ENCODE data around the gene SNAP91.
A peak's percentile ranks its signal among the peaks of the same experiment; 100 is the strongest.

The SNAP91 gene

GRCh38 chr6:83709748-83710050 is 798 bp upstream of the SNAP91 start:
- Histone ChIP-seq H2BK15ac (replicated peaks; ENCODE audit: low read depth) (no peak overlapping the region), H2BK5ac (ENCODE audit: low read length) (no peak overlapping the region), H3K79me1 (ENCODE audit: low read length) (no peaks in the 10 kb centered on the region), H4K8ac (ENCODE audit: low read depth, low read length) (no peak overlapping the region), H3K4ac (ENCODE audit: low read depth, low read length) (no peak overlapping the region), H3K79me2 (ENCODE audit: control insufficient read depth, insufficient read depth, low read length) (no peaks in the 10 kb centered on the region), H3K4me3 (ENCODE audit: low read length) (no peak overlapping the region), H3K27me3 (ENCODE audit: insufficient read depth, low read length, poor library complexity) (peaks cover 19% of the 10 kb centered on the region), H3K23ac (ENCODE audit: low read length) (no peak overlapping the region), H3K4me1 (ENCODE audit: control insufficient read depth, low read depth, low read length) (no peaks in the 10 kb centered on the region), H4K5ac (ENCODE audit: low read length) (no peak overlapping the region), H3K18ac (ENCODE audit: low read length) (no peak overlapping the region), H3K27ac (ENCODE audit: low read depth, low read length) (no peak overlapping the region), H2BK120ac (ENCODE audit: low read depth, low read length) (no peak overlapping the region), H2AK5ac (ENCODE audit: low read length) (no peak overlapping the region), H3K36me3 (ENCODE audit: control insufficient read depth, insufficient read depth, low read length) (no peaks in the 10 kb centered on the region), H3K56ac (ENCODE audit: low read length) (no peak overlapping the region), H3K4me2 (ENCODE audit: low read length) (no peak overlapping the region), H3K9ac (ENCODE audit: low read length) (no peak overlapping the region)
- WGBS (ENCODE audit: extremely low coverage, insufficient coverage, low lambda C conversion rate): no CpG with 5 or more reads among the region's 8 CpGs
- DNase-seq: no peak

DNA sequence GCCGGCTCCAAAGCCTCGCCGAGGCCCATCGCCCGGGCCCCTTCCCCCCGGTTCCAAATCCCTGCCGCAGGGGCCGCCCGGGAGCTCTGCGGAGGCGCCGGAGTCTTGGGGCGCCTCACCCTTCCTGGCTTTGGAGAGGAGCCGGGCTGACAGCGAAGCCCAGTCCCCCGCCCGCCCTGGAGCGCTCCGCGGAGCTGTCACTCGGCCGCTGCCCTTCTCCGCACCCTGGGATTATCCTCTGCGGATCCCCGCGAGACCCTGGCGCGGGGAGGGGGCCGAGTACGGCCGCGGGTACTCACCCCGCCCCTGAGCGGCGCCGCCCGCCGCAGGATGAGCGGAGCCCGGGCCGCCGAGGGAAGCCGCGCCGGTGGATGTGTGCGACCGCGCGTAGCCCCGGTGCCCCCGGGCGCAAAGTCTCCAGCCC is 343 bp downstream of the SNAP91 start:
- H3K36me3 ChIP-seq (ENCODE audit: control insufficient read depth, insufficient read depth, low read length): no peaks in the 10 kb centered on the region
- H3K18ac ChIP-seq (ENCODE audit: low read length): no peak overlapping the region
- H3K4ac ChIP-seq (ENCODE audit: low read depth, low read length): no peak overlapping the region
- peak overlapping the region; percentile 28 for H3K4me3 ChIP-seq (ENCODE audit: low read length)
- H3K27me3 ChIP-seq (ENCODE audit: insufficient read depth, low read length, poor library complexity): peaks cover 19% of the 10 kb centered on the region
- H3K4me2 ChIP-seq (ENCODE audit: low read length): peak overlapping the region; percentile 91
- peak overlapping the region; percentile 34 for H3K9ac ChIP-seq (ENCODE audit: low read length)
- H2AK5ac ChIP-seq (ENCODE audit: low read length): no peak overlapping the region
- no peak overlapping the region for H2BK120ac ChIP-seq (ENCODE audit: low read depth, low read length)
- no peaks in the 10 kb centered on the region for H3K79me1 ChIP-seq (ENCODE audit: low read length)
- peak; percentile 45 for DNase-seq
- H2BK15ac ChIP-seq (replicated peaks; ENCODE audit: low read depth): no peak overlapping the region
- no peak overlapping the region for H4K5ac ChIP-seq (ENCODE audit: low read length)
- WGBS (ENCODE audit: extremely low coverage, insufficient coverage, low lambda C conversion rate): no CpG with 5 or more reads among the region's 52 CpGs
- no peak overlapping the region for H2BK5ac ChIP-seq (ENCODE audit: low read length)
- no peaks in the 10 kb centered on the region for H3K4me1 ChIP-seq (ENCODE audit: control insufficient read depth, low read depth, low read length)
- H3K23ac ChIP-seq (ENCODE audit: low read length): no peak overlapping the region
- H3K27ac ChIP-seq (ENCODE audit: low read depth, low read length): no peak overlapping the region
- H3K79me2 ChIP-seq (ENCODE audit: control insufficient read depth, insufficient read depth, low read length): no peaks in the 10 kb centered on the region
- H3K56ac ChIP-seq (ENCODE audit: low read length): peak overlapping the region; percentile 67
- H4K8ac ChIP-seq (ENCODE audit: low read depth, low read length): no peak overlapping the region

DNA sequence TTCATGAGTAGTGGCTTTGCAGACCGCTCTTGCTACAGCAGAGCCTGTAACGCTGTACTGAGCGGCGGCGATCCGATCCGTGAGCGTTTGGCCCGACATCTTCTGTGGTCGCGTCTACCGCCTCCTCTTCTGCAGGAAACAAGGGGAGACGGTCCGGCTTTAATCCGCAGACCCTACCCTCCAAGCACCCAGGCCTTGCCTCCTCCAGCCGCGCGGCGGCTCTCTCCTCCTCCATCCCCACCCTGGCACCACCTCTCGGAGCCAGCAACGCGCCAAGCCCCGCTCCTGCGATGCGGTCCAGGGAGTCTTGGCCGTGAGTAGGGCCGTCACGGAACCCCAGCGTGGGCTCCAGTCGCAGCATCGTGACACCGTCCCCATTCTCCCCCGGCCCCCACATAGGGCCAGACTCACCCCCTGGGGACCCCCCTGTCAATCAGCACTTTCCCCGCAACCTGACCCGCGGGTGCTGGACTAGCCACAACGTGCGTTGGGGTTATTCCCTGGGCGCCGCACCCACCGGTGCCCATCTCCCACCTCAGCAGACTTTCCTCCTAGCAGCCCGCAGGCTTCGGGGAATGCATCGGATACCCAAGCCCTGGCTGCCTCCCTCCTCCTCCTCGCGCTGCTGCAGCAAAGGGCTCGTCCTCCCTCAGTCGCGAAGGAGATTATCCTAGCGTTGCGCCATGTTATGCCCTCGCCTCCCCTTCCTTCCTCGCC is 914 bp downstream of the SNAP91 start:
- Histone ChIP-seq H3K27ac (ENCODE audit: low read depth, low read length) (no peak overlapping the region), H3K27me3 (ENCODE audit: insufficient read depth, low read length, poor library complexity) (peaks cover 19% of the 10 kb centered on the region), H4K8ac (ENCODE audit: low read depth, low read length) (no peak overlapping the region), H3K56ac (ENCODE audit: low read length) (peak overlapping the region; percentile 67), H2AK5ac (ENCODE audit: low read length) (no peak overlapping the region), H3K4ac (ENCODE audit: low read depth, low read length) (no peak overlapping the region), H3K4me3 (ENCODE audit: low read length) (peak overlapping the region; percentile 28), H2BK15ac (replicated peaks; ENCODE audit: low read depth) (no peak overlapping the region), H3K79me1 (ENCODE audit: low read length) (no peaks in the 10 kb centered on the region), H2BK5ac (ENCODE audit: low read length) (no peak overlapping the region), H3K36me3 (ENCODE audit: control insufficient read depth, insufficient read depth, low read length) (no peaks in the 10 kb centered on the region), H3K9ac (ENCODE audit: low read length) (peak overlapping the region; percentile 34), H2BK120ac (ENCODE audit: low read depth, low read length) (no peak overlapping the region), H3K18ac (ENCODE audit: low read length) (no peak overlapping the region), H3K4me1 (ENCODE audit: control insufficient read depth, low read depth, low read length) (no peaks in the 10 kb centered on the region), H3K23ac (ENCODE audit: low read length) (peak overlapping the region; percentile 48), H4K5ac (ENCODE audit: low read length) (no peak overlapping the region), H3K4me2 (ENCODE audit: low read length) (peak overlapping the region; percentile 91), H3K79me2 (ENCODE audit: control insufficient read depth, insufficient read depth, low read length) (no peaks in the 10 kb centered on the region)
- no CpG with 5 or more reads among the region's 53 CpGs for WGBS (ENCODE audit: extremely low coverage, insufficient coverage, low lambda C conversion rate)
- DNase-seq: peak; percentile 37

GRCh38 chr6:83702749-83703148 is 6.2 kb downstream of the SNAP91 start:
- no peak overlapping the region for H3K23ac ChIP-seq (ENCODE audit: low read length)
- H2BK5ac ChIP-seq (ENCODE audit: low read length): no peak overlapping the region
- no peak overlapping the region for H4K8ac ChIP-seq (ENCODE audit: low read depth, low read length)
- peaks cover 12% of the 10 kb centered on the region for H3K27me3 ChIP-seq (ENCODE audit: insufficient read depth, low read length, poor library complexity)
- no CpG with 5 or more reads among the region's 2 CpGs for WGBS (ENCODE audit: extremely low coverage, insufficient coverage, low lambda C conversion rate)
- no peak overlapping the region for H2AK5ac ChIP-seq (ENCODE audit: low read length)
- no peaks in the 10 kb centered on the region for H3K4me1 ChIP-seq (ENCODE audit: control insufficient read depth, low read depth, low read length)
- no peak overlapping the region for H3K18ac ChIP-seq (ENCODE audit: low read length)
- H3K4me3 ChIP-seq (ENCODE audit: low read length): no peak overlapping the region
- no peak overlapping the region for H3K4ac ChIP-seq (ENCODE audit: low read depth, low read length)
- H3K9ac ChIP-seq (ENCODE audit: low read length): no peak overlapping the region
- H3K4me2 ChIP-seq (ENCODE audit: low read length): no peak overlapping the region
- H2BK120ac ChIP-seq (ENCODE audit: low read depth, low read length): no peak overlapping the region
- H3K79me2 ChIP-seq (ENCODE audit: control insufficient read depth, insufficient read depth, low read length): no peaks in the 10 kb centered on the region
- H3K36me3 ChIP-seq (ENCODE audit: control insufficient read depth, insufficient read depth, low read length): no peaks in the 10 kb centered on the region
- no peak overlapping the region for H4K5ac ChIP-seq (ENCODE audit: low read length)
- DNase-seq: no peak
- H3K27ac ChIP-seq (ENCODE audit: low read depth, low read length): no peak overlapping the region
- no peak overlapping the region for H3K56ac ChIP-seq (ENCODE audit: low read length)
- no peak overlapping the region for H2BK15ac ChIP-seq (replicated peaks; ENCODE audit: low read depth)
- H3K79me1 ChIP-seq (ENCODE audit: low read length): no peaks in the 10 kb centered on the region

- no peak overlapping the region for H3K56ac ChIP-seq (ENCODE audit: low read length)
- no peak overlapping the region for H3K23ac ChIP-seq (ENCODE audit: low read length)
- no peaks in the 10 kb centered on the region for H3K4me1 ChIP-seq (ENCODE audit: control insufficient read depth, low read depth, low read length)
- H2AK5ac ChIP-seq (ENCODE audit: low read length): no peak overlapping the region
- no peak overlapping the region for H3K9ac ChIP-seq (ENCODE audit: low read length)
- H3K36me3 ChIP-seq (ENCODE audit: control insufficient read depth, insufficient read depth, low read length): no peaks in the 10 kb centered on the region
- H2BK15ac ChIP-seq (replicated peaks; ENCODE audit: low read depth): no peak overlapping the region
- H3K27ac ChIP-seq (ENCODE audit: low read depth, low read length): no peak overlapping the region
- H3K4me2 ChIP-seq (ENCODE audit: low read length): no peak overlapping the region
- no peaks in the 10 kb centered on the region for H3K79me2 ChIP-seq (ENCODE audit: control insufficient read depth, insufficient read depth, low read length)
- WGBS (ENCODE audit: extremely low coverage, insufficient coverage, low lambda C conversion rate): no CpG with 5 or more reads among the region's 1 CpG
- H4K8ac ChIP-seq (ENCODE audit: low read depth, low read length): no peak overlapping the region
- H2BK120ac ChIP-seq (ENCODE audit: low read depth, low read length): no peak overlapping the region
- H3K18ac ChIP-seq (ENCODE audit: low read length): no peak overlapping the region
- peaks cover 7% of the 10 kb centered on the region for H3K27me3 ChIP-seq (ENCODE audit: insufficient read depth, low read length, poor library complexity)
- no peak overlapping the region for H2BK5ac ChIP-seq (ENCODE audit: low read length)
- no peak for DNase-seq
- no peak overlapping the region for H4K5ac ChIP-seq (ENCODE audit: low read length)
- H3K4ac ChIP-seq (ENCODE audit: low read depth, low read length): no peak overlapping the region
- no peaks in the 10 kb centered on the region for H3K79me1 ChIP-seq (ENCODE audit: low read length)
- no peak overlapping the region for H3K4me3 ChIP-seq (ENCODE audit: low read length)
These were observed 6.8 kb downstream of the SNAP91 start for GRCh38 chr6:83702077-83702476.

GRCh38 chr6:83696674-83697073 is 12.2 kb downstream of the SNAP91 start:
- Histone ChIP-seq H3K4ac (ENCODE audit: low read depth, low read length) (no peak overlapping the region), H2BK15ac (replicated peaks; ENCODE audit: low read depth) (no peak overlapping the region), H3K27me3 (ENCODE audit: insufficient read depth, low read length, poor library complexity) (no peaks in the 10 kb centered on the region), H3K9ac (ENCODE audit: low read length) (no peak overlapping the region), H3K18ac (ENCODE audit: low read length) (no peak overlapping the region), H3K23ac (ENCODE audit: low read length) (no peak overlapping the region), H2BK120ac (ENCODE audit: low read depth, low read length) (no peak overlapping the region), H2BK5ac (ENCODE audit: low read length) (no peak overlapping the region), H3K79me2 (ENCODE audit: control insufficient read depth, insufficient read depth, low read length) (no peaks in the 10 kb centered on the region), H4K8ac (ENCODE audit: low read depth, low read length) (no peak overlapping the region), H3K79me1 (ENCODE audit: low read length) (no peaks in the 10 kb centered on the region), H3K4me1 (ENCODE audit: control insufficient read depth, low read depth, low read length) (no peaks in the 10 kb centered on the region), H2AK5ac (ENCODE audit: low read length) (no peak overlapping the region), H3K27ac (ENCODE audit: low read depth, low read length) (no peak overlapping the region), H3K56ac (ENCODE audit: low read length) (no peak overlapping the region), H3K36me3 (ENCODE audit: control insufficient read depth, insufficient read depth, low read length) (no peaks in the 10 kb centered on the region), H3K4me3 (ENCODE audit: low read length) (no peak overlapping the region), H4K5ac (ENCODE audit: low read length) (no peak overlapping the region), H3K4me2 (ENCODE audit: low read length) (no peak overlapping the region)
- no peak for DNase-seq
- WGBS (ENCODE audit: extremely low coverage, insufficient coverage, low lambda C conversion rate): no CpG with 5 or more reads among the region's 1 CpG

Data from mesendoderm (in vitro differentiated cells).